Measurements from ENCODE around the gene HS2ST1. TPM values are rescaled to one million over a fixed set of nuclear protein-coding genes. Genes with fewer than 3 reads are reported as not detected.
A peak's percentile ranks its signal among the peaks of the same experiment; 100 is the strongest.

HS2ST1 gene
- polyA plus RNA-seq, 1 donor (not counting 4 experiments of a cell fraction or from before 2014, with no cell fraction given), result 18.7 TPM

- peak; percentile 87 to 98 (median 95) for TF ChIP-seq CTCF (optimal IDR thresholded peaks at IDR 0.05 in 1 of 3, IDR thresholded peaks at IDR 0.05 in 1 of 3, conservative IDR thresholded peaks at IDR 0.05 in 1 of 3; ENCODE audit: extremely low read depth in 1 of 3, insufficient read depth in 2 of 3, low read length in 3 of 3)
- no peak for TF ChIP-seq EZH2 (IDR thresholded peaks at IDR 0.05; ENCODE audit: low read length)
- H3K9me3 ChIP-seq (ENCODE audit: control insufficient read depth, low read depth, low read length), result no peaks in the 10 kb centered on the region
These were observed 217.4 kb downstream of the HS2ST1 start for GRCh38 chr1:87131809-87132283.

DNA sequence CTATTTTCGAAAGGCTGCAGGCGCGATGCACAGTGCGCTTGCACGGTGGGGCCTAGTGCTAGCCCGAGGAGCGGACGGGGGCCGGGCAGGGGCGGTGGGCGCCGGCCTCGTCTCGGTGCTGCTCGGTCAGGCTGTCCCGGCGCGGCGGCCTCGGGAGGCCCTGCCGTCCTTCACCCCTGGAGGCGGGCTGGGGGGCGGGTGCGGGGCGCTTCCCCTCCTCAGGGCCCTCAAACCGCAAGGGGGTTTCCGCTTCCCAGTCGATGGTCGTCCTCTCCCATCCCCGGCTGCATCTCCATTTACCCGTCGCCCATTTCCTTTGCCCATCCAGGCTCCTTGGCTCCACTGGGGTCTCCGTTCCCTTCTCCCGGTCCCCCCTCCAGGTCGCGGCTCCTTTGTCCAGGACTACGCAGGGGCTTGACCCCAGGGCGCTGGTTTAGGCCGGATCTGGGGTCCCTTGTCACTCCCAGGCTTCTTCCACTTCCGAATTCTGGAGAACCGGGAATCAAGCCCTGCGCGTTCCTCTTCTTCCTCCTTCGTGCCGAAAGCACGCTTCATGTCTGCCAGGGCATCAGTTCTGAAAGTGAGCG, 217.9 kb downstream of the HS2ST1 start:
- no peaks in the 10 kb centered on the region for H3K27me3 ChIP-seq (ENCODE audit: control insufficient read depth, extremely low read depth, insufficient read depth, low read length)
- H2AFZ ChIP-seq (ENCODE audit: control insufficient read depth, low read length), result peak overlapping the region; percentile 87
- H3K9ac ChIP-seq (ENCODE audit: control insufficient read depth, extremely low read depth, insufficient read depth, low read length), result peak overlapping the region; percentile 71
- no peaks in the 10 kb centered on the region for H3K9me3 ChIP-seq (ENCODE audit: control insufficient read depth, low read depth, low read length)
- no peaks in the 10 kb centered on the region for H3K36me3 ChIP-seq (ENCODE audit: control insufficient read depth in 2 of 2, extremely low read depth in 1 of 2, insufficient read depth in 2 of 2, low read length in 2 of 2)
- H3K79me2 ChIP-seq (ENCODE audit: control insufficient read depth, insufficient read depth, low read length), result no peaks in the 10 kb centered on the region
- no peak for TF ChIP-seq EZH2 (IDR thresholded peaks at IDR 0.05; ENCODE audit: low read length)
- no peaks in the 10 kb centered on the region for H3K9me1 ChIP-seq (ENCODE audit: control insufficient read depth, extremely low read depth, insufficient read depth, low read length)
- peaks cover 15% of the 10 kb centered on the region for H3K4me1 ChIP-seq (ENCODE audit: control insufficient read depth, extremely low read depth, insufficient read depth, low read length)
- peak overlapping the region; percentile 30 to 74 (median 55) for H3K4me3 ChIP-seq (ENCODE audit: control insufficient read depth in 2 of 3, extremely low read depth in 1 of 3, insufficient read depth in 2 of 3, low read depth in 1 of 3, low read length in 3 of 3)
- H3K4me2 ChIP-seq (ENCODE audit: control insufficient read depth, extremely low read depth, insufficient read depth, low read depth, low read length), result peak overlapping the region; percentile 86
- no peak for DNase-seq (ENCODE audit: low read depth, low spot score)
- dilution Hi-C loops (cut with MboI; ENCODE audit: extremely low pct_ligation_motif_present, low sequenced_read_pairs), result no loop called here
- H4K20me1 ChIP-seq (ENCODE audit: control insufficient read depth, extremely low read depth, insufficient read depth, low read length), result no peaks in the 10 kb centered on the region
- H3K27ac ChIP-seq (ENCODE audit: control insufficient read depth, insufficient read depth, low read length), result no peak overlapping the region
- FAIRE-seq, result no peak

More at GRCh38 chr1:87131809-87132283, 217.4 kb downstream of the HS2ST1 start:
- H3K9ac ChIP-seq (ENCODE audit: control insufficient read depth, extremely low read depth, insufficient read depth, low read length), result peak overlapping the region; percentile 71
- no peaks in the 10 kb centered on the region for H4K20me1 ChIP-seq (ENCODE audit: control insufficient read depth, extremely low read depth, insufficient read depth, low read length)
- no peak for DNase-seq (ENCODE audit: low read depth, low spot score)
- FAIRE-seq, result peak; percentile 87
- no peak overlapping the region for H3K27ac ChIP-seq (ENCODE audit: control insufficient read depth, insufficient read depth, low read length)
- H3K36me3 ChIP-seq (ENCODE audit: control insufficient read depth in 2 of 2, extremely low read depth in 1 of 2, insufficient read depth in 2 of 2, low read length in 2 of 2), result no peaks in the 10 kb centered on the region
- H3K27me3 ChIP-seq (ENCODE audit: control insufficient read depth, extremely low read depth, insufficient read depth, low read length), result no peaks in the 10 kb centered on the region
- H3K4me2 ChIP-seq (ENCODE audit: control insufficient read depth, extremely low read depth, insufficient read depth, low read depth, low read length), result peak overlapping the region; percentile 86
- dilution Hi-C loops (cut with MboI; ENCODE audit: extremely low pct_ligation_motif_present, low sequenced_read_pairs), result no loop called here
- H2AFZ ChIP-seq (ENCODE audit: control insufficient read depth, low read length), result peak overlapping the region; percentile 87
- no peaks in the 10 kb centered on the region for H3K9me1 ChIP-seq (ENCODE audit: control insufficient read depth, extremely low read depth, insufficient read depth, low read length)
- H3K4me3 ChIP-seq (ENCODE audit: control insufficient read depth in 2 of 3, extremely low read depth in 1 of 3, insufficient read depth in 2 of 3, low read depth in 1 of 3, low read length in 3 of 3), result peak overlapping the region; percentile 30 to 74 (median 55)
- H3K4me1 ChIP-seq (ENCODE audit: control insufficient read depth, extremely low read depth, insufficient read depth, low read length), result peaks cover 15% of the 10 kb centered on the region
- no peaks in the 10 kb centered on the region for H3K79me2 ChIP-seq (ENCODE audit: control insufficient read depth, insufficient read depth, low read length)

All from keratinocyte (primary cell).